Testis (tissue), 2 donors: ENCODE results near the gene VWA8.

Experiments used
- POLR2A ChIP-seq: fragments of 450-650 bp; IDR thresholded peaks from one replicate; pipeline ENCODE4 v1.6.1; 2017; ENCODE audit warnings: antibody characterized with exemption, mild to moderate bottlenecking, moderate library complexity
- TF ChIP-seq, protein P1 (sequence below), 3 experiments: fragments of 450-650 bp in 2 of 3; fragments of 200-600 bp in 1 of 3; sonication (generic) in 1 of 3; IDR thresholded peaks; one replicate each; pipeline ENCODE4 v1.5.1; 2016 to 2019; ENCODE audit warnings: antibody characterized with exemption in 3 of 3, mild to moderate bottlenecking in 2 of 3, moderate library complexity in 1 of 3

DNA sequence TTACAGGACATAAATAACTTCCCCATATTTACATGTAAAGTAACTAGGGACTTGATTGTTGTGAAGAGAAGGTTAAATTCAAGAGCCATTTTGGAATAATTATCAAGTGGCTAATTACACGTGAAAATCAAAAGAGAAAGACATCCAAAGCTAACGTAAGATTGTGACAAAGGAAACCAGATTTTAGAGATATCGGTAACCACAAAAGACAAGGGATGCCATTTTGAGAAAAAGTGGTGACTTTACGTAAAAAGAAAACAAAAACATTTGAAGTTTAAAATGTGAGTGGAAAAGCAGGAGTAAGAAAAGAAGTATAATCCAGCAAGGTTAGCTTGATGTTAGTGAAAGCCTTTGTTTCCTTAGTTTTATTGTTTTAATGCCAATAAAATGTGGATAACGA, 10.9 kb upstream of the VWA8 start:
- TF ChIP-seq, protein P1, sequence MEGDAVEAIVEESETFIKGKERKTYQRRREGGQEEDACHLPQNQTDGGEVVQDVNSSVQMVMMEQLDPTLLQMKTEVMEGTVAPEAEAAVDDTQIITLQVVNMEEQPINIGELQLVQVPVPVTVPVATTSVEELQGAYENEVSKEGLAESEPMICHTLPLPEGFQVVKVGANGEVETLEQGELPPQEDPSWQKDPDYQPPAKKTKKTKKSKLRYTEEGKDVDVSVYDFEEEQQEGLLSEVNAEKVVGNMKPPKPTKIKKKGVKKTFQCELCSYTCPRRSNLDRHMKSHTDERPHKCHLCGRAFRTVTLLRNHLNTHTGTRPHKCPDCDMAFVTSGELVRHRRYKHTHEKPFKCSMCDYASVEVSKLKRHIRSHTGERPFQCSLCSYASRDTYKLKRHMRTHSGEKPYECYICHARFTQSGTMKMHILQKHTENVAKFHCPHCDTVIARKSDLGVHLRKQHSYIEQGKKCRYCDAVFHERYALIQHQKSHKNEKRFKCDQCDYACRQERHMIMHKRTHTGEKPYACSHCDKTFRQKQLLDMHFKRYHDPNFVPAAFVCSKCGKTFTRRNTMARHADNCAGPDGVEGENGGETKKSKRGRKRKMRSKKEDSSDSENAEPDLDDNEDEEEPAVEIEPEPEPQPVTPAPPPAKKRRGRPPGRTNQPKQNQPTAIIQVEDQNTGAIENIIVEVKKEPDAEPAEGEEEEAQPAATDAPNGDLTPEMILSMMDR (IDR thresholded peaks at IDR 0.05) = no peak
- no peak for TF ChIP-seq POLR2A
